GM21367 (cell line): ENCODE data around the gene SPATA13.

ENCODE experiments used
- ATAC-seq: cut with Tn5 transposase; IDR thresholded peaks from one replicate; pipeline ENCODE4 v1.9.1; 2021; ENCODE audit not compliant: unreplicated experiment

SPATA13 gene

GRCh38 chr13:24276306-24276705, 115.8 kb downstream of the SPATA13 start:
- no peak for ATAC-seq

GRCh38 chr13:24276861-24277260, 116.3 kb downstream of the SPATA13 start:
- ATAC-seq = no peak

GRCh38 chr13:24277761-24278160, 117.2 kb downstream of the SPATA13 start:
- ATAC-seq = no peak

- no peak for ATAC-seq
Observed at GRCh38 chr13:24279327-24280110, 119.0 kb downstream of the SPATA13 start.

GRCh38 chr13:24280720-24281119, 120.2 kb downstream of the SPATA13 start:
- peak; percentile 70 for ATAC-seq

- no peak for ATAC-seq
Observed at GRCh38 chr13:24281188-24282008, 120.9 kb downstream of the SPATA13 start.

GRCh38 chr13:24282256-24282655, 121.7 kb downstream of the SPATA13 start:
- ATAC-seq = no peak

GRCh38 chr13:24284889-24285565, 124.5 kb downstream of the SPATA13 start:
- no peak for ATAC-seq

- ATAC-seq = no peak
Observed at GRCh38 chr13:24286624-24287023, 126.1 kb downstream of the SPATA13 start.

- ATAC-seq = no peak
Observed at GRCh38 chr13:24287748-24288287, 127.3 kb downstream of the SPATA13 start.

GRCh38 chr13:24288870-24289269, 128.3 kb downstream of the SPATA13 start:
- no peak for ATAC-seq

- no peak for ATAC-seq
Observed at GRCh38 chr13:24290280-24290932, 129.9 kb downstream of the SPATA13 start.

GRCh38 chr13:24292481-24292880, 132.0 kb downstream of the SPATA13 start:
- no peak for ATAC-seq

GRCh38 chr13:24293746-24294145, 133.2 kb downstream of the SPATA13 start:
- no peak for ATAC-seq

- ATAC-seq = no peak
Observed at GRCh38 chr13:24299488-24300114, 139.1 kb downstream of the SPATA13 start.

GRCh38 chr13:24301434-24301833, 140.9 kb downstream of the SPATA13 start:
- no peak for ATAC-seq

- ATAC-seq = no peak
Observed at GRCh38 chr13:24301911-24302310, 141.4 kb downstream of the SPATA13 start.

GRCh38 chr13:24304620-24305019, 144.1 kb downstream of the SPATA13 start:
- ATAC-seq = no peak

GRCh38 chr13:24306632-24307031, 146.1 kb downstream of the SPATA13 start:
- no peak for ATAC-seq
